ENCODE data around the gene EGR1. TPM values are rescaled to one million over a fixed set of nuclear protein-coding genes. Genes with fewer than 3 reads are reported as not detected.

Gene EGR1
- total RNA-seq, 1 donor from 2014 or later = 64.4 TPM

DNA sequence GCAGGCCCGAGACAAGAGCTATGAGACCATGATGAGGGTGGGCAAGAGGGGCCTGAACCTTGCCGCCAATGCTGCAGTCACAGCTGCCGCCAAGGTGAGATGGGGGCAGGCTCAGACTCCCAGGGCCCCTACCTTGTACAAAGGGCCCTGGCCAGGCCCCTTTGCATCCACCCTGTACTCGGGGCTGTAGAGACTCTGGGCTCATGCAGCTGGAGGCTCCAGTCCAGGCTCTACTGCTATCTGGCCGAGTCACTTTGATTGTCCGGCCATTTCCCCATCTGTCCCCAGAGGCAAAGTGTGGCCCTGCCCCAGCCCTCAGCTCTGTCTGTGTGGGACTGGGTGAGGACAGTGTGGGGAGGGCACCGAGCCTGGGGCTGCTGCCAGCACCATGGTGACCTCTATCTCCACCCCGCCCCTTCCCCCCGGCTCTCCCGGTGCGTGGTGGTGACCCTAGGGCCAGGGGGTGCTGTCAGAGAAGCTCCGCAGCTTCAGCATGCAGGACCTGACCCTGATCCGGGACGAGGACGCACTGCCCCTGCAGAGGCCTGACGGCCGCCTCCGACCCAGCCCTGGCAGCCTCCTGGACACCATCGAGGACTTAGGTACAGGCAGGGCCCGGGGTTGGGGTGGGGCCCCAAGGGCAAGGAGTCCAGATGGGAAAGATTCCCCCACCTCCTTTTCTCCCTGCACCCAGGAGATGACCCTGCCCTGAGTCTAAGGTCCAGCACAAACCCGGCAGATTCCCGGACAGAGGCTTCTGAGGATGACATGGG is 20.3 kb upstream of the EGR1 start:
- Mint-ChIP-seq H3K4me1 (ENCODE audit: unreplicated experiment) (peaks cover 23% of the 10 kb centered on the region), H3K4me3 (no peak overlapping the region), H3K36me3 (no peaks in the 10 kb centered on the region), H3K9me3 (no peaks in the 10 kb centered on the region), H3K27ac (no peak overlapping the region), H3K27me3 (peaks cover 2% of the 10 kb centered on the region)
- DNase-seq (ENCODE audit: extremely low spot score, unreplicated experiment) = no peak
- no peak for TF ChIP-seq CTCF (conservative IDR thresholded peaks at IDR 0.05)

- no peaks in the 10 kb centered on the region for H3K9me3 Mint-ChIP-seq
- H3K4me1 Mint-ChIP-seq (ENCODE audit: unreplicated experiment) = peaks cover 22% of the 10 kb centered on the region
- DNase-seq (ENCODE audit: extremely low spot score, unreplicated experiment) = no peak
- TF ChIP-seq CTCF (conservative IDR thresholded peaks at IDR 0.05) = no peak
- H3K36me3 Mint-ChIP-seq = no peaks in the 10 kb centered on the region
- H3K4me3 Mint-ChIP-seq = no peak overlapping the region
- H3K27me3 Mint-ChIP-seq = peaks cover 5% of the 10 kb centered on the region
- H3K27ac Mint-ChIP-seq = no peak overlapping the region
Observed at GRCh38 chr5:138445547-138446271, 19.6 kb upstream of the EGR1 start.

DNA sequence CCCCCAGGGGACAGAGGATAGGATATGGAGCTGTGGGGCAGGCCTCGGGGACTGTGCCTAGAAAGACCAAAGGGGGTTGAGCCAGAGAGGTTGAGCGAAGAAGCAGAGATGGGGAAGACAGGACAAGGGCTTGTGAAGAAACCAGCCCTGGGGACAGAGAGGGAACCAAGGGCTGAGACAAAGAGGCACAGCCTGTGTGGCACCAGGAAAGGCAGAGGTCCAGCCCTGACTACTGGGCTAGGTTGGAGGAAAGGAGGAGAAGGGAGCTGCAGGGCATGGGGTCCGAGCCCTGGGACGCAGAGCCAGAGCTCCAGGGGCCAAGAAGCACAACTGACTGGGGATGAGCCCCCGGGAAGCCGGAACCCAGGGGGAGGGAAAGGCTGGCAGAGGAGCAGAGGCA is 17.2 kb upstream of the EGR1 start:
- no peak overlapping the region for H3K4me3 Mint-ChIP-seq

DNA sequence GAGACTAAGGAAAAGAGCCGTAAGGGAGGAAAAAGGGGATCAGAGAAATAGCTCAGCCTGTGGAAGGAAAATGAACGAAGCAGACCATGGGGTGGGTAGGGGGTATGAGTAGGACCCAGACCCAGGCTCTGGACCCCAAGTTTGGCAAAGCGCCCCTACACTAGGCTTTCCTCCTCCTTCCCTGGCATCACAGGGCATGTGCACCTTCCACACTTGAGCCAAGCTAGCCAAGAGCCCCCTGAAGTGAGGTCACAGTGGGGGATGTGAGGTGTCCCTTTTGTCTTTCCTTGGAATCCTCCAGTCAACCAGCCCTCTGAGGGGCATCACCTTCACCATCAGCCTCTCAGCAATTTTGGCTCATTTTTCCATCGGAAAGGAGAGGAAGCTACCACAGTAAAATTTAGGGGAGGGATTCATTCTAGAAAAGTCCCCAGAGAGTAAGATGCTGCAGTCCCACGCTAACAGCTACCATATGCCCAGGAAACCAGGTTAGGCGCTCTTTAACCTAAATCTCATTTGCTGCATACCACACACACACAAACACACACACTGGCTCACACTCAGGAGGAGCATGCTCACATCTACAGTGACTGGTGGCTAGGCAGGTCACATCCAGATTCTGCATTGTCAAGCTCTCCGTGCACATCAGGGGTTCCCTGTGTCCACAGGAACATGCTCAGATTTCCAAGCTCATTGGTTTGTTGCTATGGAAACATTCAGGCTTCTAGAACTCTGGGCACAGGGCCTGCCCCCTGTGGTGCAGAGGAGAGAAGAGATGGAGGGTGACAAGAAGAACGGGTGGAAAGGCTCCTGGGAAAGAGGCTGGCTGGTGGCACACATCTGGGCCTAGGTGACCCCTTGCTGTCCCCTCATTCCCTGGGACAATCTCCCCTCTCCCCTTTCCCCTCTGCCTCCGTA is 16.5 kb upstream of the EGR1 start:
- peaks cover 5% of the 10 kb centered on the region for H3K27me3 Mint-ChIP-seq

More for the DNA sequence above, 17.2 kb upstream of the EGR1 start:
- no peaks in the 10 kb centered on the region for H3K36me3 Mint-ChIP-seq
- no peak for TF ChIP-seq CTCF (conservative IDR thresholded peaks at IDR 0.05)
- H3K27me3 Mint-ChIP-seq = peaks cover 5% of the 10 kb centered on the region
- no peak for DNase-seq (ENCODE audit: extremely low spot score, unreplicated experiment)
- H3K27ac Mint-ChIP-seq = no peak overlapping the region
- no peaks in the 10 kb centered on the region for H3K9me3 Mint-ChIP-seq
- H3K4me1 Mint-ChIP-seq (ENCODE audit: unreplicated experiment) = peaks cover 22% of the 10 kb centered on the region

More for the DNA sequence above, 16.5 kb upstream of the EGR1 start:
- Mint-ChIP-seq H3K4me3 (peak overlapping the region; percentile 57), H3K27ac (peak overlapping the region; percentile 48), H3K36me3 (no peaks in the 10 kb centered on the region), H3K9me3 (no peaks in the 10 kb centered on the region), H3K4me1 (ENCODE audit: unreplicated experiment) (peaks cover 22% of the 10 kb centered on the region)
- no peak for TF ChIP-seq CTCF (conservative IDR thresholded peaks at IDR 0.05)
- no peak for DNase-seq (ENCODE audit: extremely low spot score, unreplicated experiment)
